Measurements from ENCODE around the gene PLXNA1.

DNA sequence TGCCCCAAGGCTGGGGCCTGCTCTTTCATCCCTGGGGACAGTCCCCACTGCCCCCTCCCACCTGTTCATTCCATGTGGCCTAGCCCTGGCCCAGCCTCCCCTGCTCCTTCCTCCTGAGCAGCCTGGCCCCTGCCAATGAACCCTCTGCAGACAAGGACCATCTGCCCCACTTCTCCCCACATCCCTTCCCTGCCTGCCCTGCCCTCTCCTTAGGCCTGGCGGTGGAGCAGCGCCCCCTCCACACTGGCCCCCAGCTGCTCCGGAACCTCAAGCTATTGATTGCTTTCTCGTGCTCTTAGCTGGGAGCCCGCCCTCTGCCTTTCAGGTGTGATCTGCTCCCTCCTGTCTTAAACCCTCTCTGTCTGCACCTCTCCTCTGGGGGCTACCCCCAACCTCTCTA, 8.0 kb downstream of the PLXNA1 start:
- TF ChIP-seq ELF4 (IDR thresholded peaks at IDR 0.05) (no peak), LEF1 (IDR thresholded peaks at IDR 0.05; ENCODE audit: borderline replicate concordance) (no peak), FOXA1 (IDR thresholded peaks at IDR 0.05) (no peak)
- TF ChIP-seq, protein P1, sequence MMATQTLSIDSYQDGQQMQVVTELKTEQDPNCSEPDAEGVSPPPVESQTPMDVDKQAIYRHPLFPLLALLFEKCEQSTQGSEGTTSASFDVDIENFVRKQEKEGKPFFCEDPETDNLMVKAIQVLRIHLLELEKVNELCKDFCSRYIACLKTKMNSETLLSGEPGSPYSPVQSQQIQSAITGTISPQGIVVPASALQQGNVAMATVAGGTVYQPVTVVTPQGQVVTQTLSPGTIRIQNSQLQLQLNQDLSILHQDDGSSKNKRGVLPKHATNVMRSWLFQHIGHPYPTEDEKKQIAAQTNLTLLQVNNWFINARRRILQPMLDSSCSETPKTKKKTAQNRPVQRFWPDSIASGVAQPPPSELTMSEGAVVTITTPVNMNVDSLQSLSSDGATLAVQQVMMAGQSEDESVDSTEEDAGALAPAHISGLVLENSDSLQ (IDR thresholded peaks at IDR 0.05), result no peak
